NCI-H2029 treated with DMSO at 0.1 percent for 48 hours (cell line): Measurements from ENCODE around the gene STX11.
"Not testable (repeated sequence)": the region's sequence is repeated elsewhere in the genome, so short reads cannot be mapped to it uniquely, and the experiment has no call there.

Source experiments
- DNase-seq: peaks from one replicate; lab custom pipeline; 2025; lab: John Stamatoyannopoulos, UW

Gene STX11

DNA sequence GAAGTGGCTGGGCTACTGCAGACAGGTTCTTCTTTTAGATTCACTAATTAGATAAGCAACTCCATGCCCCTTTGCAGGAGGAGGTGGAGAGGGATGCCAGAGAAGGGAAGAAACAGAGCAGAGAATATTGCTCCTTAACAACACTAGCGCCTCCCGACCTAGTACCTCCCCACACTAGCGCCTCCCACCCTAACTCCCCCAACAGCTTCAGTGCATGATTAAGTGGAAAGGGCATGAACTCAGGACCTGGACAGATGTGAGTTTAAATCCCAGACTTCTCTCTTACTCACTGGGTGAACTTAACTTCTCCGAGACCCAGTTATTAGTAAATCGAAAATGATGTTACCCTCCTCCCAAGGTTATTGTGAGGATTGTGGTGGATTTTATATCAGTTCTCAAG is 25.7 kb downstream of the STX11 start:
- DNase-seq, result no peak

DNA sequence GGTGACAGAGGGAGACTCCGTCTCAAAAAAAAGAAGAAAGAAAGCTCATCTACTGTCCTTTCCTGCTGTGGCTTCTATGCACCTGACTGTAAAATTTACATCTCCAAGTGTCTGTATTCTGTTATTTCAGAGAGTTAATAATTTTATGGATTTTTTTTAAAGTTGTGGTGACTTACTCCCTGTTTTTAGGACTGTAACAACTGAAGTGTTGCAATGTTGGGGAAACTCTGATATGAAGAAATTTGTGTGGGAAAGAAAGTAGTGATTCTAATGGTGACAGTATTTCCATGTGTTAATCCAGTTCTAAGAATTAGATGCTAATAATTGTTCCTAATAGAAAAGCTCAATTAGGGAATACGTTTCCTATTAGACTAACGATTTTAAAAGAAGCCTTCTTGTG is 27.4 kb downstream of the STX11 start:
- DNase-seq, result no peak

DNA sequence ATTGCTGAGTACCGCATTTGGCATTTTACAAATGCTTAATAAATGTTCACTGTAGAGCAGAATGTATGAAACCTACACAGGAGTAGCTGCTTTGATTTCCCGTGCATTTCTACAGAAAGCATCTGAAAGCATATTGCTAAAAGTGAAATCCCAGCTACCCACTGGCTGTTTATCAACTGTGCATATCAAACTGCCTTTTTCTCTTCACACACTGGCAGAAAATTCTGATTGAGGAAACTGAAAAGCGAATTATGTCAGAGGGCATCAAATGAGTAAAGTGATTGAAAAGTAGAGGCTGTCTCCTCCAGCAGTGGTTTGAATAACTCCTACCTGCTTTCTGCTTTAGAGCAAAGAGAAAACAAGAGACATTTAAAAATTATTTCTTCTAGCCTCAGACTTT is 28.0 kb downstream of the STX11 start:
- DNase-seq, result no peak

DNA sequence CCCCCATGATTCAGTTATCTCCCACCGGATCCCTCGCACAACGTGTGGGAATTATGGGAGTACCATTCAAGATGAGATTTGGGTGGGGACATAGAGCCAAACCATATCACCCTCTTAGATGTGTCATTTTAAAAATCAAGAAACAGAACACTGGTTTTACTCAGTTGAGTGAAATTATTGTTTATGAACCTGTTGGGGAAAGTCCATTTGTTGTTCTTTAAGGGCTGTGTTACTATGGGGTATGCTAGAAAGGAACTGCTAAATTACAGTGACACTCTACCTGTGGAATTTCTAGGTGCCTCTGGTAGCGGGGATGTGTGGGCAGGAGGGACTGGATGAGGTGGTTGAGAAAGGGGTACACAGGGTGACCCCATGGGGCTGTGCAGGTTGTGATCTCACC is 28.9 kb downstream of the STX11 start:
- DNase-seq, result no peak

DNA sequence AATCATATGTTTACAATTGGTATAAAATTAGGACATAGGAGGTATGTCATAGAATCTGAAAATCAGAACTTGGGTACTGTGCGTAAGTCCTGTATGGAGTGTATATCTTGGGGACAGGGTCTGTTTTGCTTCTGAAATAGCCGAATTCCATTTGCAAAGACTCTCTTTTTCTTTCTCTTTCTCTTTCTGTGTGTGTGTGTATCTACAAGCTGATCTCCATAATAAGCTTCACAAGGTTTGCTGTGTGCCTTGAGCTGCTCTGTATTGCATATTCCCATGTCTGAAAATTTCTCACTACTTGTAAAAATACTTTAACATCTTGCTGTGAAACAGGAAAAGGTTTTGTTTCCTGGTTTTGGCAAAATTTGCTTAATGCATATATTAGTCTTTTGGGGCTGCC is 29.5 kb downstream of the STX11 start:
- DNase-seq, result no peak

DNA sequence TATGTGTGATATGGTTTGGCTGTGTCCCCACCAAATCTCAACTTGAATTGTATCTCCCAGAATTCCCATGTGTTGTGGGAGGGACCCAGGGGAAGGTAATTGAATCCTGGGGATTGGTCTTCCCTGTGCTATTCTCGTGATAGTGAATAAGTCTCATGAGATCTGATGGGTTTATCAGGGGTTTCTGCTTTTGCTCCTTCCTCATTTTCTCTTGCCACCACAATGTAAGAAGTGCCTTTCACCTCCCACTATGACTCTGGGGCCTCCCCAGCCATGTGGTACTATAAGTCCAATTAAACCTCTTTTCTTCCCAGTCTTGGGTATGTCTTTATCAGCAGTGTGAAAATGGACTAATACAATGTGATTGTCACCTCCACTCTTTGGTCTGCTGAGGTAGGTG is 30.0 kb downstream of the STX11 start:
- DNase-seq, result not testable (repeated sequence)

DNA sequence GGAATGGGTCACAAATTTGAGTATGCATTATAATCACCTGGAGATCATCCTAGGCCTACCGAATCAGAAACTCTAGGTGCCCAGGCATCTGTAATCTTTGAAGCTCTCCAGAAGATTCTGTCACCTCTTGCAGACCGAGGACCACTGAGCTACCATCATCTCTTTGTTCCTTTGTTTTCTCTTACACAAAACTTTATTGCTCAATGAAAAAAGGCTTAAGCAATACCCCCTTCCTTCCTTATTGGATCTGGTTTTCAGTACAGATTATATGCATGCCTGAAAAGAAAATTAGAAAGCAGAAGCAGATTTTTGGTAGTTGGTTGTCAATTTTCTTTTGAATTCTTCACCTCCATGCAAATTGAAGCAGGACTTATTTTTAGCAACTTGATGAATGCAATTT is 31.3 kb downstream of the STX11 start:
- no peak for DNase-seq

DNA sequence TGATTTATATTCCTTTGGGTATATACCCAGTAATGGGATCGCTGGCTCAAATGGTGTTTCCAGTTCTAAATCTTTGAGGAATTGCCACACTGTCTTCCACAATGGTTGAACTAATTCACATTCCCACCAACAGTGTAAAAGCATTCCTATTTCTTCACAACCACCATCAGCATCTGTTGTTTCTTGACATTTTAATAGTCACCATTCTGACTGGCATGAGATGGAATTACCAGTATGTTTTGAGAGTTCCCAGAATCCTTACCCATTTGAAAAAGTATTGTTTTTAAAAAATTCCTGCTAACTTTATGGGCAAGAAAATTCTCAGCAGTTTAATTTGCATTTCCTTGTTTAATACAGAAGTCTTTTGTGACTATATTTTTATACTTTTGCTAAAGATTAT is 33.9 kb downstream of the STX11 start:
- not testable (repeated sequence) for DNase-seq

DNA sequence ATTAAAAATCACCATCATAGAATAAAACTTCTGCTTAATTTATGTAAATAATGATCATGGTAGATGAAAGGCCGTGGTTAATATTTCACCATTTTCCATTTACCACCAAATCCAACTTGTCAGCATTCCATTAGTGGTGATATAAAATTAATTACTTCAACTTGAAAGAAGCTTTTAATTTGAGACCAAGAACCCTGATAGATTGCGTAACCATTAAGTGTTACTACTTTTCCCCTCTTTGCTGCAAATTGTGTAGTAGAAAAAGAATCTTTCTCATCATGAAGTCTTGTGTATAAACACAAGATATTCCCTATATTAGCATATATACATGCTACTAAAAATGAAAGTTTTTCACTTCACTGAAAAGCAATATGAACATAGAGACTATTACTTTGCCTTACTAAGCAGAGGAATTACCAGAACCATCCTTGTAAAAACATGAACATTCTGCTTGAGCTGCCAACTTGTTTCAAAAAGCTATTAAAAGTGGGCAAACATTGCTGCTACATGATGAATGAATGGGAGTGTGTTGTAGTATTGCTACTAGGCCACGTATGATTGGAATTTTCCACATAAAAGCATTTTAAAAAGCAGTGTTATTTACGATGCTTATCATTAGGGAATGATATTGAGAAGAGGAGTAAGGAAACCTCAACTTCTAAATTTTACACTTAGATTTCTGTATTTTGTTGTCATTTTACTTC is 35.0 kb downstream of the STX11 start:
- no peak for DNase-seq

DNA sequence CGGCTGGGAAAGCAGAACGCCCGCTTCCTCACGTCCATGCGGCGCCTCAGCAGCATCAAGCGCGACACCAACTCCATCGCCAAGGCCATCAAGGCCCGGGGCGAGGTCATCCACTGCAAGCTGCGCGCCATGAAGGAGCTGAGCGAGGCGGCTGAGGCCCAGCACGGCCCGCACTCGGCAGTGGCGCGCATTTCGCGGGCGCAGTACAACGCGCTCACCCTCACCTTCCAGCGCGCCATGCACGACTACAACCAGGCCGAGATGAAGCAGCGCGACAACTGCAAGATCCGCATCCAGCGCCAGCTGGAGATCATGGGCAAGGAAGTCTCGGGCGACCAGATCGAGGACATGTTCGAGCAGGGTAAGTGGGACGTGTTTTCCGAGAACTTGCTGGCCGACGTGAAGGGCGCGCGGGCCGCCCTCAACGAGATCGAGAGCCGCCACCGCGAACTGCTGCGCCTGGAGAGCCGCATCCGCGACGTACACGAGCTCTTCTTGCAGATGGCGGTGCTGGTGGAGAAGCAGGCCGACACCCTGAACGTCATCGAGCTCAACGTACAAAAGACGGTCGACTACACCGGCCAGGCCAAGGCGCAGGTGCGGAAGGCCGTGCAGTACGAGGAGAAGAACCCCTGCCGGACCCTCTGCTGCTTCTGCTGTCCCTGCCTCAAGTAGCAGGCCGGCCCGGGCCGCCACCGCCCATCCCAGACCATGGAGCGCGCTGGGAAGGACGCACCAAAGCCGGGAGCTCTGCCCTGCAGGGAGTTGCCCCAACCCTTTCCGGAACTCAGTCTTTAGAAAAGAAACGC is 36.7 kb downstream of the STX11 start:
- no peak for DNase-seq

DNA sequence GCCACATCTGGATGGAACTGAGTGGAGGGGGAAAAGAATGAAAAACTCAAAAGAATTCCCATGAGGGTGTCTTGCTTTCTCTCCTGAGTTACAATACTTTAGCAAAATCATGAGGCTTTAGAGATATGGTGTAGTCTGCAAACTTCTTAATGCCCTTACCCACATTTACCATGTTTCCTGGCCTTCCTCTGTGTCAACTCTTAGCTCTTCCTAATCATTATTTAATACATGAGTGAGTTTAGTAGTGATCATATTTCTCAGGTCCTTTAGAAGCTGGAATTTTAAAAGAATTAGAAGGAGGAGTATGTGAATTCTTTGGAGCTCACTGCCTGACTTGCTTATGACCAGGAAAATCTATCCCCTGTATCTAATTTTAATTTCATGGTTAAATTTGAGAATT is 39.0 kb downstream of the STX11 start:
- DNase-seq, result no peak

DNA sequence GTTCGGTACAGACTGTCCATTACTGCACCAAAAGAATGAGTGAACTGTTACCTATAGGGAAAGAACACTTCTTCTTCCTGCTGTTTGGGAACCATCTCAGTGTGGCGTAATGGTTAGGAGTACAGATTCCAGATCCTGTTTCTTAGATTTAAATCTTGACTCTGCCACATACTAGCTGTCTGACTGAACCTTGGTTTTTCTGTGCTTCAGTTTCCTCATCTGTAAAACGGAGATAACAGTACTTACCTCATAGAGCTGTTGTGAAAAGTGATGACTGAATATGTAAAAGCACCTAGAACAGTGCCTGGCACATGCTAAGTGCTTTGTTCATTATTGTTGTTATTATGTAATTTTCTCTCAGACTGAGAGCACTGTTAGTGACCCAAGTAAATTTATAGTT is 39.8 kb downstream of the STX11 start:
- no peak for DNase-seq

DNA sequence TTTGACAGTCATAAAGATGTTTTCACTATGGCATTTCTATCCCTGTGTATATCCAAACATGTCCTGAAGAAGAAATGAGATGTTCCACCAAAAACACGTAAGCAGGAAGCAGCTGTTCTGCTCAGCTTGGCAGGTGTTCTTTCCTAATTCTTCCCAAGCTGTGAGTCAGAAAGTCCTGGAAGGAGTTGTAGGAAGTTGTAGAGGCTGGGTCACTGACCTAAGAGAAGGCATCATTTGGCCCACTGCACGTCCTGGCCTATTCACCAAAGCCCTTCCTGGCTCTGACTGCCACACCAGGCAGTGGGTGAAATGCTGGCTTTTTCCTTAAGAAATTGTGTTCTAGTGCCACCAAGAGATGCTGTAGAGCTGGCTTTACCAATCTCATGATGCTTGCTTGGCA is 40.3 kb downstream of the STX11 start:
- DNase-seq, result no peak

DNA sequence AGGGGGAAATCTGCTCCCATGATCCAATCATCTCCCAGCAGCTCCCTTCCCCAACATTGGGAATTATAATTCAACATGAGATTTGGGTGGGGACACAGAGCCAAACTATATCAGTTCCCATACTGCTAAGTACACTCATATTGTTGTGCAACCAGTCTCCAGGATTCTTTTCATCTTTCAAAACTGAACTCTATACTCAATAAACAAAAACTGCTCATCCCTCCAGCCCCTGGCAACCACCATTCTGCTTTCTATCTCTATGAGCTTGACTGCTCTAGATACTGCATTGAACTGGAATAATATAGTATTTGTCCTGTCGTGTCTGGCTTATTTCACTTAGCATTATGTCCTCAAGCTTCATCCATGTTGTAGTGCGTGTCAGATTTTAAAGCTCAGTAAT is 42.9 kb downstream of the STX11 start:
- DNase-seq, result no peak

DNA sequence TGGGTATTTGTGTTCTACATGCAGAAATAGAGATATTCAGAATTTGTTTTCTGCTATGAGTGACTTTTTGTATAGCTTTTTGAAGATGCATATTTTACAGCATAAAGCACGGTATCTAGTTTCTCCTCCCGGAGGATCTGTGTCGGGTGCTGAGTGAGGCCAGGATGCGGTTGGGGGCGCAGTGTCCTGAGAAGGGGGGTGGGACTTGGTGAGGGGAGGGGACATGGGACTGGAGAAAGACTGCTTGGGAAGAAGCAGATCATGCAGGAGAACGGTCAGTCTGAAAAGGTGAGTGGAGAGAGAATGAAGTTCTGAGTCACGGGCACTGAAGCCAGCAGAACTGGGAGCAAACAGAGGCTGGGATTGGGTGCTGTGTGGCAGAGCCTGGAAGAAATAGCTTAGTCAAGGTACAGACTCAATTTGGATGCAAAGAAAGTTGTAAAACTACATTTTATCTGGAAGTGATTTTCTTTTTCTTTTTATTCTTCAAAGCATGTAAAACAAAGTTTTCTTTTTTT is 44.0 kb downstream of the STX11 start:
- DNase-seq, result no peak

DNA sequence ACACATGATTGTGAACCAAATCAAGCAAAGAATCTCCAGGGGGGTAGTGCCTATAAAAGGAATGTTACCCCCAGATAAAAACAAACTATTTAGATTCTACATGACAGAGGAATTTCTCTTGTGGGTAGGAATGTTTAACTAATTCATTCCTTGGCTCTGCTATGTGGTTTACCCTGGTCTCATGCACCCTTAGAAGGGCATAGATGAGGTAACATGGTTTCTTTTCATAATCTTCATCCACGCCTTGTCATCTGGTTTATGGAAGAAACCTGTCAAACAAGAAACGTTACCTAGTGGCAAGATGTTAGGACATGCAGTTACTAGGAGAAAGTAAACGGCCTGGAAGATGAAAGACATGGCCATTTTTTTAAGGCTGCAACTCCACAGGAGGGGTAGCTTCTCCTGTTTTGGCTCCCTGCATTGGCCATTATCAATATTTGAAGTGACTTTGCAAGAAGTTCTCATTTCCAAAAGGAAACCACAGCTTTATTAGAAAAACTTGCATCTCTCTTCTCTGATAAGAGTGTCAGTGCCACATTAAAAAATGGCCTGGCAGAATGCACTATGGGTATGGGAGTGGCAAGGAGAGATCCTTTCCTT is 45.5 kb downstream of the STX11 start:
- no peak for DNase-seq

DNA sequence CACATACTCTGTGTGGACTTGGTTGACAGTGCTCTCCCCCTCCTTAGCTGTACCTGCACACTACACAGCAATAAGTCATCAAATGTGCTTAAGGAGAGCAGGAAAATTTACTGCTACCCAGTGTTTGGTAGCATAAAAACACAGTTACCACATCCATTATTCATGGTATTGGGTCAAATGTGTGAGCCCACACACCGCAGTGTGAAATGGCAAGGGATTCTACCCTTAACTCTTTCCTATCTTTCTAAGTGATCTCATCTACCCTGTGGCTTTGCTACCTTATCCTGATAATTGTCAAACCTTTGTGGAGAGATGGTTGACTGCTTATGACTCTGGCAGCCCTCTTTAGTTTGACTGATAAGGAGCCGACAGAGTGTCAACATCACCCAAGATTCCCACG is 47.6 kb downstream of the STX11 start:
- DNase-seq, result no peak

DNA sequence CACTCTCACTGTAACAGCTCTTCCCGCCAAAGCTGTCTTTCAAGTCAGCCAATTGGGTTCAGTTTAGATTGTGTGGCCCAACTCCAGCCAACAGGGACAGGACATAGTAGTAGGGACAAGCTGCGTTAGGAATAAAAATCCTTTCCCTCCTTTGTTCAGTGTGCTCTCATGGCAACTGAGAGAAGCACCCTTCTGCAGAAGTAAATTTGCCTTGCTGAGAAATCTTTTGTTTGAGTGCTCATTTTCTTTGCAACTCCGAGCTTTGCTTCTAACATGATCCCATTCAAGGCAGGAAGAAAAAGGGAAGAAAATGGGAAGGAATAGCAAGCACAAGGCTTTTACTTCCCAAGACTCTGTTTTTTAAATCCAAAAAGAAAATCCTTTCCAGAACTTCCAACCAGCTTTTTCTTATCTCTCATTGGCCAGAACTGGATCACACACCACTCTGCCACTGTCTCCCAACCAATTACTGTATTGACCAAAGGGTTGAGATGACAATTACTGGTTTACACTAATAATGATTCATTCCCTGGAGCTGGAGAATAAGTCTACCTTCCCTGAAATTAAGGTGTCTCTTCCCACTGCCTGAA is 52.7 kb downstream of the STX11 start:
- no peak for DNase-seq

DNA sequence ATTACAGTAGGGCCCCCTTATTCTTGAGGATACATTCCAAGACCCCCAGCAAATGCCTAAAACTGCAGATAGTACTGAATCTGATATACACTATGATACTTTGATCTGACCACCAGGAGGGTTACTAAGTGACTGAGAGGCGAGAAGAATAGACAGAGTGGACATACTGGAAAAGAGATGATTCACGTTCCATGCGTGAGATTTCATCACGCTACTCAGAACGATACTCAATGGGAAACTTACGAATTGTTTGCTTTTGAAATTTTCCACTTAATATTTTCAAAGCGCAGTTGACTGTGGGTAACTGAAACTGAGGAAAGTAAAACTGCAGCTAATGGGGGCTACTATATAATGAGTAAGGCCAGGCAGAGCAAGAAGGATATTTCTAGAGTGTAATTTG is 60.8 kb downstream of the STX11 start:
- DNase-seq, result no peak

DNA sequence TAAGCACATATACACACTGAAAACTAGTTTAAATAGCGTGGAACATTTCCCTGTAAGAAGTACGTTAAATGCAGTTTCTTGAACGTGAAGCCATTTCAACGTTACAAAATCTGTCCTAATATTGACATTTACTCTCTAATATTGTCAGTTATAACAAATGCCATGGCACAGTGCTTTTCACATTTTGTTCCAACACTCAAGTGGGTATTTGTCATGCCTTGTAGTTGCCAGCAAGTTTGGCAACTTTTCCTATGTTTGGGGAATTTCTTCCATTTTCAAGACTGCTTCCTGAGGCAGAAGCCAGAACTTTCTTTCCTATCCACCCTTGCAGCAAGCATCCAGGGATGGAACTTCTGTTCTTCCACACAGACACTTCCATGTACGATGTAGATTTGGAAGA is 63.0 kb downstream of the STX11 start:
- DNase-seq, result no peak

DNA sequence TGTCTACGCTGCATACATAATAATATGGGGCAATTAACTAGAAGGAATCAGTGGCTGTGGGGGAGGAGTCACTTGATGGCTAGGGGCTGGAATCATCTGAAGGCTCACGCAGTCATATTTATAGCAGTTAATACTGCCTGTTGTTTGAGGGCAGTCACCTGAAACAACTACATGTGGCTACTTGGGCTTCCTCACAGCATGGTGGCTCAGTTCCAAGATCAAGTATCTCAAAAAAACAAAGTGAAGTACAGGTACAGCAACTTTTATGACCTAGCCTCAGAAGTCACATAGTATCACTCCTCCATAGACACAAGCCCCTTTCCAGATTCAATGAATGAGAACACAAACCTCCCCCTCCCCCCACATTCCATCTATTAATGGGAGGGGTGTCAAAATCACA is 63.7 kb downstream of the STX11 start:
- DNase-seq, result no peak

DNA sequence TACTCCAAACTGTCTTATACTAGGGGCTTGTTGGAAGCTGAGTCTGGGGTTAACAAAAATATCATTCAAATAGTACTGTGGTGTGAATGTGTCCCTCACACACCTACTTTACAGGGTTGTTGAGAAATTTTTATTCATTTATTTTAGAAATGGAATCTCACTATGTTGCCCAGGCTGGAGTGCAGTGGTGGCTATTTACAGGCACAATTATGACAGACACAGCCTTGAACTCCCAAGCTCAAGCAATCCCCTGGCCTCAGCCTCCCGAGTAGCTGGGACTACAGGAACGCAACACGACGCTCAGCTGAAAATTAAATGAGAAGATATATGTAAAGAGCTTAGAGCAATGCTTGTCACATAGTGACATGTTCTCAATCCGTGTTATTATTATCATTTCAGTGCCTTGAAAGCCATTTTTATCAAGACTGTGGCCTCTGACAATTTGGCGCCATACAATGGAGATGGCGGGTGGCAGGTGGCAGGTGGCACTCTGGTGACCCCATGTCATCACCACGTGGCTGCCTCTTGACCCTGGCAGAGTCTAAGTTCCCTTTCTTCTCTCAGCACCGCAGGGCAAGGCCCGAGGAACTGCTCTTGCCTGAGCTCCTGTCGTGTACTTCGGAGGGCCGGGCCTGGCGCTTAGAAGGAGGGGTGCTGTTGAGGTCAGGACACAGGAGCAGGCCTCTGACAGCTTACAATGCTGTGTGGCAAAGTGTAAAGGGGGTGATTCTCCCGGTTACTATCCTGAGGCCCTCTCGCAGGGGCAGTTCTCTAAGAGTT is 64.5 kb downstream of the STX11 start:
- no peak for DNase-seq
